GM21528 (cell line): ENCODE data around the gene ZCCHC3.
"Not testable (repeated sequence)": the region's sequence is repeated elsewhere in the genome, so short reads cannot be mapped to it uniquely, and the experiment has no call there.

Experiments used
- ATAC-seq: cut with Tn5 transposase; IDR thresholded peaks from one replicate; pipeline ENCODE4 v1.9.1; 2021; ENCODE audit warnings: mild to moderate bottlenecking, moderate library complexity; ENCODE audit not compliant: unreplicated experiment, low FRiP score

The ZCCHC3 gene, protein sequence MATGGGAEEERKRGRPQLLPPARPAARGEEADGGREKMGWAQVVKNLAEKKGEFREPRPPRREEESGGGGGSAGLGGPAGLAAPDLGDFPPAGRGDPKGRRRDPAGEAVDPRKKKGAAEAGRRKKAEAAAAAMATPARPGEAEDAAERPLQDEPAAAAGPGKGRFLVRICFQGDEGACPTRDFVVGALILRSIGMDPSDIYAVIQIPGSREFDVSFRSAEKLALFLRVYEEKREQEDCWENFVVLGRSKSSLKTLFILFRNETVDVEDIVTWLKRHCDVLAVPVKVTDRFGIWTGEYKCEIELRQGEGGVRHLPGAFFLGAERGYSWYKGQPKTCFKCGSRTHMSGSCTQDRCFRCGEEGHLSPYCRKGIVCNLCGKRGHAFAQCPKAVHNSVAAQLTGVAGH

DNA sequence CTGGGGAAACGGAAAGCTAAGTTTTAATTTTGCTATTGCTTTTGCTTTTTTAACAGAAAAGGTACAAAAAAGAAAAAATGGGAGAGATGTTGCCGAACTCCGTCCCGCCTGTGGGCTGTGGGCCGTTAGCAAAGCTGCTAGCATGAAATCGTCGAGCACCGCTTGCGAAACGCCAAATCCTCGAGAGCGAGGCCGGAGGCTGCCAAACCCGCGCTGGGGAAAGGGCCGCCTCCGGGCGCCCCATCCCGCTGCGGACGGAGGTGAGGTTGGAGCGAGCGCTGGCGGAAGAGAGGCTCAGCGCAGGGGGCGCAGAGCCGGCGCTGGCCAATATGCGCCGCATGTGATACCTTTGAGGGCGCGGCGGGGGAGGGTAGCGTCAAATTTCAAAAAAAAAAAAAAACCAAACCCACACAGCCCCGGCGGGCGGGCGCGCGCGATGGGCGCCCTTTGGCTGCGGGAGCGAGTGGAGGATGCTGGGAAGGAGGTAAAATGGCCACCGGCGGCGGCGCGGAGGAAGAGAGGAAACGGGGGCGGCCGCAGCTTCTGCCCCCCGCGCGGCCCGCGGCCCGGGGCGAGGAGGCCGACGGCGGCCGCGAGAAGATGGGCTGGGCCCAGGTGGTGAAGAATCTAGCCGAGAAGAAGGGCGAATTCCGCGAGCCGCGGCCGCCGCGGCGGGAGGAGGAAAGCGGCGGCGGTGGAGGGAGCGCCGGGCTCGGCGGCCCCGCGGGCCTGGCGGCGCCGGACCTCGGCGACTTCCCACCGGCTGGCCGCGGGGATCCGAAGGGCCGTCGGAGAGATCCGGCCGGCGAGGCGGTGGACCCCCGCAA is at the start of gene ZCCHC3:
TSS of gene ZCCHC3 (plus strand) at position 473 of the 827 bp plus-strand sequence. CDS start at position 490, 17 bp downstream.
- ATAC-seq: peak; percentile 78

GRCh38 chr20:251354-251753 is 46.0 kb upstream of the ZCCHC3 start:
- ATAC-seq: no peak

DNA sequence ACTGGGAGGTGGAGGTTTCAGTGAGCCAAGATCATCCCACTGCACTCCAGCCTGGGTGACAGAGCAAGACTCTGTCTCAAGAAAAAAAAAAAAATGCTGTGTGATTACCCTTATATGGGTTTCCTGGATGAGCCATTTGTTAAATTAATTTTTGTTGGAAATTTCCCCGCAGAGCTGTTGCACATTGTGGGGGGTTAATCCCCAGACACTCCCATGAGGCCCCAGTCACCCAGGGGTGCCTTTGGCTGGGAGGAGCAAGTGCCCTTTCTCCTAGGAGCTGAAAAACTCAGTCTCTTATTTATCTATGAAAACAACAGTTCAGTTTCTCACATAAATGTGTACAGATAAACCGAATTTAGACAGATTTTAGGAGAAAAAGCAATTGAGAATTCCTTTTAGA is 44.6 kb upstream of the ZCCHC3 start:
- ATAC-seq: no peak

DNA sequence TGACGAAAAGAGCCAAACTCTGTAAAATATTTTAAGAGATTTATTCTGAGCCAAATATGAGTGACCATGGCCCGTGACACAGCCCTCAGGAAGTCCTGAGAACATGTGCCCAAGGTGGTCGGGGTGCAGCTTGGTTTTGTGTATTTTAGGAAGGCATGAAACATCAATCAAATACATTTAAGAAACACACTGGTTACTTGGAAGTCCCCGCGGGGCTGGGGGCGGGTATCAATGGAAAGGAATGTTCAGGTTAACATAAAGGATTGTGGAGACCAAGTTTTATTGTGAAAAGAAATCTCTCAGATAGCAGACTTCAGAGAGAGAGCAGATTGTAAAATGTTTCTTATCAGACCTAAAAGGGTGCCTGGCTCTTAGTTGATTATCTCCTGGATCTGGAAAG is 43.9 kb upstream of the ZCCHC3 start:
- not testable (repeated sequence) for ATAC-seq

DNA sequence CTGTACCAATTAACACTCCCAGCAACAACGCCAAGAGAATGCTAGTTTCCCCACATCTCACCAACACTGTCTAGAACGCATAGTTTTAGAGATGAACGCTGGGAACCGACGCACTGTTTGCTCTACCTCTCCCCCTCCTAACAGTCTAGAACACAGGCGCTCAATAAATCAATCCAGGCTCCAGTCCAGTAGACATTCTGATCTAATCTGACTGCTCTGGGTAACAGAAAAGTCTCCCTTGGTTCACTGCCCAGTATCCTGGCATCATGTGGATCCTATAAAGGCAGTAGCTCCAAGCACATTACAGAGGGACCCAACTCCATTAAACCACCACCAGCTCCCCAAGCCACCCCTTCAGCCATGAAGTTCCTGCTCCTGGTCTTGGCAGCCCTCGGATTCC is 40.0 kb upstream of the ZCCHC3 start, which contains the start of gene DEFB132:
TSS of gene DEFB132 (plus strand) at position 306 of the 400 bp plus-strand sequence. CDS start at position 361, 55 bp downstream.
- ATAC-seq: no peak

- ATAC-seq: no peak
Observed at GRCh38 chr20:258269-258858, 39.0 kb upstream of the ZCCHC3 start.

GRCh38 chr20:258963-259362 is 38.4 kb upstream of the ZCCHC3 start:
- no peak for ATAC-seq

- no peak for ATAC-seq
Observed at GRCh38 chr20:259981-260380, 37.4 kb upstream of the ZCCHC3 start.

DNA sequence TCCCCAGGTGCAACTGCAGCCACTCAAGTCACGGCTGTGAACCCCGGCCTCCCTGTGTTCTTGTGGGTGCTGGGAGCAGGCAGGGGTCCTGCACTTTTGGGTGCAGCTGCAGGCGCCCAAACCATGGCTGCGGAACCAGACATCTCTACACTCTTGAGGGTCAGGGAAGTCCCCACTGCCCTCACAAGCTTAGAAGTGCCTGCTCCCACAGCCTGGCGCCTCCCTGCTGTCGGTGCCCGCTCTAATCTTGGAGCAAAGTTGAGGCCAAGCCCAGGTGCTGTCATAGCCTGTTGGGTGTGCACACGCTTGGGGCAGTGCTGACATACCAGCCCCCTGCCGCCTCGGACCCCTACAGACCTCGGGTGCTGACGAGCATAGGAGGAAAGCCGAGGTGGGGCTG is 33.7 kb upstream of the ZCCHC3 start:
- no peak for ATAC-seq

GRCh38 chr20:266596-267562 is 30.5 kb upstream of the ZCCHC3 start:
- ATAC-seq: no peak

GRCh38 chr20:270517-270916 is 26.9 kb upstream of the ZCCHC3 start:
- ATAC-seq: no peak

- ATAC-seq: no peak
Observed at GRCh38 chr20:271069-271468, 26.3 kb upstream of the ZCCHC3 start.

DNA sequence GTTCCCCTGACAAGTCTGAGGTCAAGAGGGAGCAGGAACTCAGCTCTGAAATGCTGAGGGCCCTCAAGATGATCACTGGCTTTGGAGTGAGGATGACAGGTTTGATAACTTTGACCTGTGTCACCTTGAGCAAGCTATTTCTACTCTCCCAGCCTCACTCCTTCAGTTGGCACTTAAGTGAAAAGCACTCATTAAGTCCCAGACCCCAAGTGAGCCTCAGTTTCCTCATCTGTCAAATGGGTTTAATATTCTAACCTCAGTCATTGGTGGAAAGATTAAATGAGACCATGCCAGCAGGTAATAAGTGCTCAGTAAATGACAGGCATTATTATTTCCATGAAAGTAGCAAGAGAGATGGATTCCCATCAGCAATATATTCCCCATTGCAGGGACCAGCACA is 25.8 kb upstream of the ZCCHC3 start:
- no peak for ATAC-seq

- ATAC-seq: no peak
Observed at GRCh38 chr20:272718-273117, 24.7 kb upstream of the ZCCHC3 start.

GRCh38 chr20:273884-274283 is 23.5 kb upstream of the ZCCHC3 start:
- no peak for ATAC-seq

DNA sequence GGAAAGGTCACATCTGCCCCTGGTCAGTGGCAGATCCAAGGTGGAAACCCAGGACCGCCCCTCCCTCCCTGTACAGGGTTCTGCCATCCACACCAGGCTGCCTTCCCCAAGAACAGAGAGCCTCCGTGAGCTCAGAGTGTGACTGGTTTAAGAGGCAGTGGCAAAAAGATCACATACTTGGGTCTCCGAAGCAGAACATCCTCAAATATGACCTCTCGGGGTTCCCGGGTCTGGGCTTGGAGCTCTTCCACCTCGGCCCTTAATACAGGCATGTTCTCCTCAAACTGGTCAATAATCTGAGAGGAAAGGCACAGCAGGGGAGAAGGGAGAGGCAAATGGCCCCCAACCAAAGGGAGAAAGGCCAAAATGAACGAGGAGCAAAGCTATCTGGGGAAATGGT is 21.6 kb upstream of the ZCCHC3 start:
- ATAC-seq: no peak

DNA sequence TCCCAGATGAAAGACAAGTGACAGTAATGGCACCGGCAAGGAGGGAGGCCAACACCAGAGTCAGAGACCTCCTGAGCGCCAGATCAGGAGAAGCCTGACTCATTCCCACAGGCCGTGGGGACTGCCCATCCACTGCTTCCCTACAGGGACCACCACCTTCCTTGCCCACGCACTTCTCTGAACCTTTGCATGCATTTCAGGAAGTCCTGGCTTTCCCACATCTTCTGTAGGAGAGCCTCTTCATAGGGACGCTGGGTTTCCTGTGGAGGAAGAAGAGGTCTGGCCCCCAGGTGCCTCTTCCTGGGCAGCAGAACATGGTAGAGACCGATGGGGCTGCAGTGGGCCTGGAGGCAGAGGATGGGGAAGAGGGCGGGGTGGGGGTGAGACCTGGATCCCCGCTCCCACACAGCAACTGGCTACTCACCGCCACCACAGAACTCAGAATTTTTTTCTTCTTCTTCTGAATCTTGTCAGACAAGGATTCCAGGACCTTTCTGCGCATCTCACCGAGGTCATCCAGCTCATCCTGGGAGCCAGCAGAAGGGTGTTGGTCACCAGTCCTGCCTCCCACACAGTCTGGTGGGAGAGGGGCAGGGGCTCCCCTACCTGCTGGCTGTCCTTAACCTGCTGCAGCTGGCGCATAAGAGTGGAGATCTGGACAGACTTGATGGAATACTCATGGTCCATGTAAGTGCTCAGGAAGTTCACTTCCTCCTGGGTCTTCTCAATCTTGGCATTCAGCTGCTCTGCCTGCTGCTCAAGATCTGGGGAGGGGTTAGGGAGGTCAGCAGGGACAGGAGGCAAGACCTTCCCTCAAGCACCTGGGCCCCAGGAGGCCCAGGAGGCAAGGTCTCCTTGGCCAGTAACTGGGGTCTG is 20.5 kb upstream of the ZCCHC3 start:
- ATAC-seq: no peak

- no peak for ATAC-seq
Observed at GRCh38 chr20:277496-277781, 19.9 kb upstream of the ZCCHC3 start.

- ATAC-seq: no peak
Observed at GRCh38 chr20:278181-278580, 19.2 kb upstream of the ZCCHC3 start.
